Neuronal stem cell (in vitro differentiated cells): ENCODE measurements around the gene RIIAD1.
"Not testable (repeated sequence)": the region's sequence is repeated elsewhere in the genome, so short reads cannot be mapped to it uniquely, and the experiment has no call there.

Experiments
- DNase-seq: peaks from one replicate; pipeline ENCODE4 v3.0.0-alpha.2; 2013; ENCODE audit warnings: low spot score
- H2AFZ ChIP-seq: one replicate; pipeline ENCODE4 v1.6.1; 2013; ENCODE audit warnings: mild to moderate bottlenecking, low read length, inconsistent platforms
- H2AK5ac ChIP-seq: 2 replicates; pipeline ENCODE4 v1.6.1; 2013; ENCODE audit warnings: low read depth, mild to moderate bottlenecking, inconsistent platforms, low read length, moderate library complexity, mixed read lengths
- H2BK120ac ChIP-seq: 2 replicates; pipeline ENCODE4 v1.6.1; 2013; ENCODE audit warnings: low read depth, mild to moderate bottlenecking, inconsistent platforms, low read length, moderate library complexity, mixed read lengths
- H2BK12ac ChIP-seq: one replicate; pipeline ENCODE4 v1.6.1; 2013; ENCODE audit warnings: low read length, inconsistent platforms
- H2BK15ac ChIP-seq: 2 replicates; pipeline ENCODE4 v1.6.1; 2013; ENCODE audit warnings: mild to moderate bottlenecking, low read length, inconsistent platforms, mixed read lengths
- H2BK5ac ChIP-seq: one replicate; pipeline ENCODE4 v1.6.1; 2013; ENCODE audit warnings: inconsistent platforms, mild to moderate bottlenecking, low read length, moderate library complexity
- H3K14ac ChIP-seq: one replicate; pipeline ENCODE4 v1.6.1; 2013; ENCODE audit warnings: low read length, inconsistent platforms
- H3K18ac ChIP-seq: 2 replicates; pipeline ENCODE4 v1.6.1; 2013; ENCODE audit warnings: low read length, inconsistent platforms
- H3K23ac ChIP-seq: 2 replicates; pipeline ENCODE4 v1.6.1; 2013; ENCODE audit warnings: low read depth, mild to moderate bottlenecking, mixed read lengths, low read length, inconsistent platforms; ENCODE audit not compliant: poor library complexity
- H3K27ac ChIP-seq: replicated peaks from 3 replicates; pipeline ENCODE4 v1.5.1; 2013; ENCODE audit warnings: low read length, inconsistent platforms
- H3K27me3 ChIP-seq, 3 experiments: 2 replicates each; pipeline ENCODE4 v1.6.1; 2013; ENCODE audit warnings: low read length in 3 of 3, mild to moderate bottlenecking in 2 of 3, inconsistent platforms in 1 of 3, low read depth in 1 of 3, mixed read lengths in 1 of 3, moderate library complexity in 1 of 3; ENCODE audit not compliant: control insufficient read depth in 3 of 3, insufficient read depth in 3 of 3
- H3K36me3 ChIP-seq, 2 donors: replicated peaks in 1 of 2; 2 replicates each; pipeline ENCODE4 v1.6.1; 2013; ENCODE audit warnings: low read length in 2 of 2; ENCODE audit not compliant: control insufficient read depth in 2 of 2, insufficient read depth in 2 of 2
- H3K4ac ChIP-seq: 2 replicates; pipeline ENCODE4 v1.6.1; 2013; ENCODE audit warnings: inconsistent platforms, mild to moderate bottlenecking, low read length, moderate library complexity
- H3K4me1 ChIP-seq, 2 donors: 1 replicate in 1 of 2; 2 replicates in 1 of 2; pipeline ENCODE4 v1.6.1; 2013; ENCODE audit warnings: low read length in 2 of 2, low read depth in 1 of 2; ENCODE audit not compliant: control insufficient read depth in 2 of 2, insufficient read depth in 1 of 2
- H3K4me2 ChIP-seq: one replicate; pipeline ENCODE4 v1.6.1; 2013; ENCODE audit warnings: mild to moderate bottlenecking, low read length, inconsistent platforms; ENCODE audit not compliant: insufficient read depth, poor library complexity, severe bottlenecking
- H3K4me3 ChIP-seq, 2 donors: 2 replicates each; pipeline ENCODE4 v1.5.1; 2013; ENCODE audit warnings: low read length in 2 of 2, mild to moderate bottlenecking in 2 of 2, inconsistent platforms in 1 of 2, moderate library complexity in 1 of 2
- H3K79me1 ChIP-seq: one replicate; pipeline ENCODE4 v1.6.1; 2013; ENCODE audit warnings: low read depth, mild to moderate bottlenecking, inconsistent platforms, low read length, moderate library complexity
- H3K9ac ChIP-seq: one replicate; pipeline ENCODE4 v1.6.1; 2013; ENCODE audit warnings: mild to moderate bottlenecking, low read depth, low read length, inconsistent platforms; ENCODE audit not compliant: poor library complexity
- H3K9me3 ChIP-seq, 2 donors: replicated peaks in 1 of 2; 2 replicates each; pipeline versions ENCODE3 to v1.6.1; 2013; ENCODE audit warnings: low read length in 2 of 2, mild to moderate bottlenecking in 2 of 2, inconsistent platforms in 1 of 2, low read depth in 1 of 2, mixed read lengths in 1 of 2, moderate library complexity in 1 of 2; ENCODE audit not compliant: control insufficient read depth in 2 of 2, insufficient read depth in 1 of 2
- H4K8ac ChIP-seq: one replicate; pipeline ENCODE4 v1.6.1; 2013; ENCODE audit warnings: low read depth, mild to moderate bottlenecking, inconsistent platforms, low read length, moderate library complexity
- H4K91ac ChIP-seq: one replicate; pipeline ENCODE4 v1.6.1; 2013; ENCODE audit warnings: low read length, low read depth, mild to moderate bottlenecking, inconsistent platforms; ENCODE audit not compliant: poor library complexity
- WGBS, 2 donors: extraction: QIAGEN DNeasy Blood & Tissue Kit; methylation state at CpG; one replicate each; pipeline ENCODE4 v1.1.7; 2013; ENCODE audit warnings: missing lambda C conversion rate in 2 of 2, mixed read lengths in 1 of 2; ENCODE audit not compliant: insufficient read length in 2 of 2, insufficient replicate concordance in 1 of 2; ENCODE audit errors: extremely low coverage in 2 of 2; 5-methylcytosine and 5-hydroxymethylcytosine counted together

RIIAD1 gene

DNA sequence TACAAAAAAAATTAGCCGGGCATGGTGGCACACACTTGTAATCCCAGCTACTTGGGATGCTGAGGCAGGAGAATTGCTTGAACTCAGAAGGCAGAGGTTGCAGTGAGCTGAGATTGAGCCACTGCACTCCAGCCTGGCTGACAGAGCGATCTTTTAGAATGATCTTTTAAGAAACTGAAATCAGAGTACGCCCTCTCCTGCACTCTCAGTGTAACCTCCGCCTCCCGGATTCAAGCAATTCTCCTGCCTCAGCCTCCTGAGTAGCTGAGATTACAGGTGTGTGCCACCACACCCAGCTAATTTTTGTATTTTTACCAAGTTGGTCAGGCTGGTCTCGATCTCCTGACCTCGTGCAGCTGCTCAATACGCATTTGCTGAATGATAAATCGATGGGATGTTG is 12.7 kb downstream of the RIIAD1 start:
- not testable (repeated sequence) for H2BK5ac ChIP-seq, H3K79me1 ChIP-seq, H2BK120ac ChIP-seq, H3K27ac ChIP-seq, H3K4me1 ChIP-seq, H3K14ac ChIP-seq, DNase-seq, H2BK12ac ChIP-seq, H3K18ac ChIP-seq, H2AK5ac ChIP-seq, H4K8ac ChIP-seq, H3K9ac ChIP-seq, H2AFZ ChIP-seq, H3K4me2 ChIP-seq, H2BK15ac ChIP-seq, H3K4ac ChIP-seq, H3K4me3 ChIP-seq, H3K23ac ChIP-seq, H4K91ac ChIP-seq, H3K36me3 ChIP-seq
- WGBS, 2 donors = no CpG with 5 or more reads among the region's 9 CpGs
- peaks cover 10 to 12% of the 10 kb centered on the region in 2 donors for H3K9me3 ChIP-seq
- H3K27me3 ChIP-seq = peaks cover 0 to 15% (median 0%) of the 10 kb centered on the region in 3 experiments

DNA sequence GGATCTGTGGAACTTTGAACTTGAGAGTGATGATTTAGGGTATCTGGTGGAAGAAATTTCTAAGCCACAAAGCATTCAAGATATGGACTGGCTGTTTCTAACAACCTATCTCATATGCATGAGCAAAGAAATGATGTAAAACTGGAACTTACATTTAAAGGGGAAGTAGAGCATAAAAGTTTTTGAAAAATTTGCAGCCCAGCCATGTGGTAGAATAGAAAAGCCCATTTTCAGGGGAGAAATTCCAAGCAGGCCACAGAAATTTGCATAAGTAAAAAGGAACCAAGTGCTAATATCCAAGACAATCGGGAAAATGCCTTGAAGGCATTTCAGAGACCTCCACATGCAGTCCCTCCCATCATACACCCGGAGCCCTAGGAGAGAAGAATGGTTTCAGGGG is 15.7 kb downstream of the RIIAD1 start:
- Histone ChIP-seq H4K8ac (no peak overlapping the region), H3K4me1 (peaks cover 0 to 2% of the 10 kb centered on the region in 2 donors), H3K4me3 (no peak overlapping the region), H2BK120ac (no peak overlapping the region), H3K4ac (no peak overlapping the region), H3K18ac (no peak overlapping the region), H2AFZ (no peak overlapping the region), H3K23ac (no peak overlapping the region), H2BK5ac (no peak overlapping the region), H4K91ac (no peak overlapping the region), H3K4me2 (no peak overlapping the region), H2BK15ac (no peak overlapping the region), H3K14ac (no peak overlapping the region), H3K27ac (no peak overlapping the region), H2AK5ac (no peak overlapping the region), H2BK12ac (no peak overlapping the region), H3K36me3 (no peaks in the 10 kb centered on the region), H3K27me3 (peaks cover 0 to 8% (median 0%) of the 10 kb centered on the region in 3 experiments), H3K9ac (no peak overlapping the region), H3K79me1 (no peaks in the 10 kb centered on the region), H3K9me3 (peaks cover 10 to 12% of the 10 kb centered on the region in 2 donors)
- DNase-seq = no peak
- no CpG with 5 or more reads among the region's 2 CpGs for WGBS, 2 donors

DNA sequence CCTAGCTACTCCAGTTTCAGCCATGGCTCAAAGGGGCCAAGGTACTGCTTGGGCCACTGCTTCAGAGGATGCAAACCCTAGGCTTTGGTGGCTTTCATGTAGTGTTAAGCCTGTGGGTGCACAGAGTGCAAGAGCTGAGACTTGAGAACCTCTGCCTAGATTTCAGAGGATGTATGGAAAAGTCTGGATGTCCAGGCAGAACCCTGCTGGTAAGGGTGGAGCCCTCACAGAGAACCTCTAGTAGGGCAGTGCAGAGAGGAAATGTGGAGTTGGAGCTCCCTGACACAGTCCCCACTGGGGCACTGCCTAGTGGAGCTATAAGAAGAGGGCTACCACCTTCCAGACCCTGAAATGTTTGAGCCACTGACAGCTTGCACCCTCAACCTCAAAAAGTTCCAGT is 16.2 kb downstream of the RIIAD1 start:
- H3K27ac ChIP-seq = no peak overlapping the region
- H3K27me3 ChIP-seq = peaks cover 0 to 13% (median 0%) of the 10 kb centered on the region in 3 experiments
- no peak overlapping the region for H2AFZ ChIP-seq
- peaks cover 0 to 2% of the 10 kb centered on the region in 2 donors for H3K4me1 ChIP-seq
- no peak overlapping the region for H3K23ac ChIP-seq
- DNase-seq = no peak
- H2AK5ac ChIP-seq = no peak overlapping the region
- no peak overlapping the region for H4K8ac ChIP-seq
- no peak overlapping the region for H3K9ac ChIP-seq
- no peaks in the 10 kb centered on the region for H3K36me3 ChIP-seq
- no peak overlapping the region for H3K14ac ChIP-seq
- no peak overlapping the region for H3K4me2 ChIP-seq
- H3K9me3 ChIP-seq = peaks cover 10 to 12% of the 10 kb centered on the region in 2 donors
- no peak overlapping the region for H2BK12ac ChIP-seq
- no peak overlapping the region for H2BK120ac ChIP-seq
- no peak overlapping the region for H3K18ac ChIP-seq
- H2BK15ac ChIP-seq = no peak overlapping the region
- H4K91ac ChIP-seq = no peak overlapping the region
- no peak overlapping the region for H3K4me3 ChIP-seq
- no peak overlapping the region for H2BK5ac ChIP-seq
- H3K79me1 ChIP-seq = no peaks in the 10 kb centered on the region
- H3K4ac ChIP-seq = no peak overlapping the region

DNA sequence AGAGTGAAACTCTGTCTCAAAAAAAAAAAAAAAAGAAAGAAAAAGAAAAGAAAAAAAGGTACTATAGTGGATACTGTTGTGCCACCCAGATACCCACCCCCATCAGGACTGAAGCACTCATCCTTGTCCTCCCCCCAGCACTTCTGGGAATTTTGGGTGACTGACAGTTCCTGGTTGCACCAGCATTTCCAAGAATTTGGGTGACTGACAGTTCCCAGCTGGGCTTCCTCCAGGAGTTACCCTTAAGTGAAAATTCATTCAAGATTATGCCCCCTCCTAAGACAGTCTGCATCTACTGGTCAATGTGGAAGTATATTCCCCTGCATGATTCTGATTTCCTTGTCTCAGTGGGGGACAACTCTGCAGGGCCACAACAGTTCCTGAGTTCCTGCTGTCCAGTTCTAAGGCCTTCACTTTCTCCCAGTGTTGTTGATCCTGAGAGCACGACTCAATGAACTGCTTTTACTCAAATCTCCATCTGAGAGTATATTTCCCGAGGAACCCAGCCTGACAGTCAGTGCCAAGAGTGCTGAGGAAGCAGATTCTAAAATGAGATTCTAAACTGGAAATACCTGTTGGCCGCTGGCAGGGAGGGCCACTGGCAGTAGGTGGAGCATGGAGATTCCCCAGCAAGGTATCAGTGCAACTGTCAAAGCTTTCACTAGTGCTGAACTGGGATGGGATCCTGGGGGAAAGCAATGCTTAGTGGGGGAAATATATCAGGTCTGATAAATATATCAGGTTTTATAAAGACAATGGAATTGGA is 18.5 kb downstream of the RIIAD1 start:
- Histone ChIP-seq H3K4me2 (no peak overlapping the region), H2BK15ac (no peak overlapping the region), H3K79me1 (no peaks in the 10 kb centered on the region), H2AK5ac (no peak overlapping the region), H2AFZ (no peak overlapping the region), H3K4ac (no peak overlapping the region), H3K27me3 (peaks cover 0 to 31% (median 0%) of the 10 kb centered on the region in 3 experiments), H2BK5ac (no peak overlapping the region), H2BK120ac (no peak overlapping the region), H2BK12ac (no peak overlapping the region), H3K9ac (no peak overlapping the region), H3K36me3 (no peaks in the 10 kb centered on the region), H3K14ac (no peak overlapping the region), H4K8ac (no peak overlapping the region), H3K23ac (no peak overlapping the region), H3K4me3 (no peak overlapping the region), H3K9me3 (peaks cover 10 to 12% of the 10 kb centered on the region in 2 donors), H3K18ac (no peak overlapping the region), H3K27ac (no peak overlapping the region), H4K91ac (no peak overlapping the region), H3K4me1 (peaks cover 0 to 2% of the 10 kb centered on the region in 2 donors)
- no peak for DNase-seq
- WGBS, 2 donors = no CpG with 5 or more reads among the region's 3 CpGs
